Spleen (tissue), 11 donors: ENCODE results near the gene NCF2. TPM values are rescaled to one million over a fixed set of nuclear protein-coding genes. Genes with fewer than 3 reads are reported as not detected.

Experiments used
- DNase-seq: peaks from one replicate; pipeline ENCODE4 v3.0.0-alpha.2; 2020
- H3K27ac ChIP-seq, 8 donors: fragments of 200-600 bp; sonication (generic) in 7 of 8; 1 replicate in 4 of 8; 2 replicates in 4 of 8; pipeline versions ENCODE4 v1.5.0 to v1.8.0; 2016 to 2021; ENCODE audit warnings: inconsistent platforms in 4 of 8, mild to moderate bottlenecking in 4 of 8, moderate library complexity in 1 of 8
- H3K27me3 ChIP-seq, 7 donors: fragments of 200-600 bp; sonication (generic) in 6 of 7; replicated peaks in 1 of 7; 1 replicate in 4 of 7; 2 replicates in 3 of 7; pipeline versions ENCODE4 v1.5.0 to v1.8.0; 2016 to 2021; ENCODE audit warnings: inconsistent platforms in 3 of 7, mild to moderate bottlenecking in 1 of 7
- H3K36me3 ChIP-seq, 6 donors: fragments of 200-600 bp; sonication (generic) in 5 of 6; 1 replicate in 4 of 6; 2 replicates in 2 of 6; pipeline versions ENCODE4 v1.5.0 to v1.8.0; 2016 to 2021; ENCODE audit warnings: inconsistent platforms in 2 of 6
- H3K4me1 ChIP-seq, 6 donors: fragments of 200-600 bp; sonication (generic) in 5 of 6; 1 replicate in 3 of 6; 2 replicates in 3 of 6; pipeline versions ENCODE4 v1.5.0 to v1.8.0; 2016 to 2021; ENCODE audit warnings: inconsistent platforms in 3 of 6
- H3K4me3 ChIP-seq, 8 donors: fragments of 200-600 bp; sonication (generic) in 7 of 8; 1 replicate in 4 of 8; 2 replicates in 4 of 8; pipeline versions ENCODE4 v1.5.0 to v1.8.0; 2016 to 2021; ENCODE audit warnings: inconsistent platforms in 4 of 8, mild to moderate bottlenecking in 4 of 8, moderate library complexity in 2 of 8
- H3K9me3 ChIP-seq, 8 donors: fragments of 200-600 bp; sonication (generic) in 7 of 8; 1 replicate in 4 of 8; 2 replicates in 4 of 8; pipeline versions ENCODE4 v1.5.0 to v1.8.0; 2016 to 2021; ENCODE audit warnings: inconsistent platforms in 4 of 8
- CTCF ChIP-seq, 11 experiments: fragments of 200-600 bp in 7 of 11; fragments of 450-650 bp in 4 of 11; sonication (generic) in 4 of 11; IDR thresholded peaks in 8 of 11; conservative IDR thresholded peaks in 3 of 11; 1 replicate in 7 of 11; 2 replicates in 4 of 11; pipeline versions ENCODE4 v1.4.0 to v1.8.0; 2016 to 2021; ENCODE audit warnings: antibody characterized with exemption in 11 of 11, inconsistent platforms in 4 of 11, mild to moderate bottlenecking in 1 of 11
- POLR2A ChIP-seq, 3 donors: fragments of 450-650 bp; IDR thresholded peaks; one replicate each; pipeline ENCODE4 v1.5.1; 2017; ENCODE audit warnings: antibody characterized with exemption in 3 of 3, mild to moderate bottlenecking in 1 of 3
- POLR2AphosphoS5 ChIP-seq, 3 donors: sonication (generic); formaldehyde crosslinking; IDR thresholded peaks; one replicate each; pipeline ENCODE4 v1.5.1; 2017; ENCODE audit warnings: antibody characterized with exemption in 3 of 3
- WGBS, 5 donors: extraction: QIAGEN DNeasy Blood & Tissue Kit in 3 of 5; methylation state at CpG; one replicate each; pipeline versions ENCODE4 v1.1.5 to v1.1.7; 2013 to 2018; 5-methylcytosine and 5-hydroxymethylcytosine counted together
- intact Hi-C: fragments of 100-400 bp; cut with DNase I; formaldehyde crosslinking; loops from one replicate; pipeline ENCODE4 v1.15.0; 2023; ENCODE audit warnings: low total_unique reads
- polyA plus RNA-seq, 3 donors: library from polyadenylated mRNA; stranded (reverse); fragments of 200-250 nt; gene quantifications; one replicate each; pipeline ENCODE4 v1.2.1, GENCODE V29; 2013
- total RNA-seq, 7 donors: library from RNA; depleted of rRNA in 3 of 7; stranded (reverse); fragments of >200 nt in 3 of 7; fragmentation: NEBNext Ultra II Directional in 4 of 7; extraction: Animal tissue kit (Norgen Biotek cat#: 25700) in 4 of 7; gene quantifications; one replicate each; pipeline versions ENCODE4 v1.1.0 to v1.2.1, GENCODE V29; 2016 to 2021
- donor health status: healthy with polysubstance abuse.
- donor health status: DM: no; HTN: no; CAD: no; lungs with moderate emphysema.
- donor health status: DM: no; HTN: no; CAD: no.
- donor health status: Bipolar disorder and iron deficiency.
- donor health status: healthy.
- donor health status: DM: no; HTN: no; CAD: no.
- donor health status: DM: yes; HTN: yes; CAD: no.

Gene NCF2
- total and polyA plus RNA-seq, 10 donors: 14.9 to 232 (median 99.0) TPM

- Histone ChIP-seq H3K9me3 (no peaks in the 10 kb centered on the region), H3K4me1 (peaks cover 7 to 88% (median 41%) of the 10 kb centered on the region in 6 donors), H3K36me3 (peaks cover 0 to 56% (median 0%) of the 10 kb centered on the region in 6 donors), H3K27me3 (no peaks in the 10 kb centered on the region), H3K27ac (peak overlapping the region in 7 of 8 donors; percentile 54 to 98 (median 83)), H3K4me3 (peak overlapping the region in 1 of 8 donors; percentile 8)
- no peak for TF ChIP-seq POLR2AphosphoS5 (IDR thresholded peaks at IDR 0.05)
- TF ChIP-seq POLR2A (IDR thresholded peaks at IDR 0.05): no peak
- no peak for TF ChIP-seq CTCF (IDR thresholded peaks at IDR 0.05 in 8 of 11, conservative IDR thresholded peaks at IDR 0.05 in 3 of 11)
- no peak for DNase-seq
- WGBS, 5 donors: 69 to 80% (median 70%) methylated on average over 5 of the region's 5 CpGs
- intact Hi-C loops: no loop called here
Measured at GRCh38 chr1:183584147-183584546, 6.1 kb downstream of the NCF2 start.

GRCh38 chr1:183583466-183583865, 6.8 kb downstream of the NCF2 start:
- Histone ChIP-seq H3K9me3 (no peaks in the 10 kb centered on the region), H3K27ac (peak overlapping the region in 7 of 8 donors; percentile 54 to 98 (median 83)), H3K4me1 (peaks cover 7 to 88% (median 35%) of the 10 kb centered on the region in 6 donors), H3K36me3 (peaks cover 0 to 63% (median 0%) of the 10 kb centered on the region in 6 donors), H3K4me3 (peak overlapping the region in 1 of 8 donors; percentile 8), H3K27me3 (no peaks in the 10 kb centered on the region)
- no peak for DNase-seq
- WGBS, 5 donors: 42 to 73% (median 52%) methylated on average over 6 of the region's 6 CpGs
- TF ChIP-seq POLR2A (IDR thresholded peaks at IDR 0.05): no peak
- TF ChIP-seq POLR2AphosphoS5 (IDR thresholded peaks at IDR 0.05): peak in 2 of 3 donors; percentile 27 to 50
- intact Hi-C loops: no loop called here

- Histone ChIP-seq H3K4me3 (peak overlapping the region in 1 of 8 donors; percentile 8), H3K27me3 (no peaks in the 10 kb centered on the region), H3K4me1 (peaks cover 7 to 97% (median 40%) of the 10 kb centered on the region in 6 donors), H3K27ac (peak overlapping the region in 6 of 8 donors; percentile 54 to 98 (median 86)), H3K36me3 (peaks cover 0 to 76% (median 0%) of the 10 kb centered on the region in 6 donors), H3K9me3 (no peaks in the 10 kb centered on the region)
- 76 to 95% (median 91%) methylated on average over 12 of the region's 12 CpGs for WGBS, 5 donors
- DNase-seq: no peak
- TF ChIP-seq POLR2AphosphoS5 (IDR thresholded peaks at IDR 0.05) (peak in 1 of 3 donors; percentile 41), POLR2A (IDR thresholded peaks at IDR 0.05) (no peak)
- intact Hi-C loops: no loop called here
Measured at GRCh38 chr1:183582021-183582713, 8.1 kb downstream of the NCF2 start.

- Histone ChIP-seq H3K4me3 (peak overlapping the region in 1 of 8 donors; percentile 54), H3K36me3 (peaks cover 0 to 77% (median 3%) of the 10 kb centered on the region in 6 donors), H3K4me1 (peaks cover 7 to 86% (median 38%) of the 10 kb centered on the region in 6 donors), H3K27ac (peak overlapping the region; percentile 27 to 98 (median 80)), H3K9me3 (no peaks in the 10 kb centered on the region), H3K27me3 (no peaks in the 10 kb centered on the region)
- no peak for DNase-seq
- intact Hi-C loops: no loop called here
- 5 to 12% (median 6%) methylated on average over 8 of the region's 8 CpGs for WGBS, 5 donors
- peak in 3 of 11 experiments; percentile 11 to 33 (median 20) for TF ChIP-seq CTCF (IDR thresholded peaks at IDR 0.05 in 8 of 11, conservative IDR thresholded peaks at IDR 0.05 in 3 of 11)
- TF ChIP-seq POLR2A (IDR thresholded peaks at IDR 0.05): no peak
- TF ChIP-seq POLR2AphosphoS5 (IDR thresholded peaks at IDR 0.05): peak in 2 of 3 donors; percentile 44 to 87
Measured at GRCh38 chr1:183580281-183580682, 10.0 kb downstream of the NCF2 start.

- no peaks in the 10 kb centered on the region for H3K27me3 ChIP-seq
- TF ChIP-seq POLR2AphosphoS5 (IDR thresholded peaks at IDR 0.05) (peak in 1 of 3 donors; percentile 24), POLR2A (IDR thresholded peaks at IDR 0.05) (no peak)
- peak overlapping the region in 3 of 8 donors; percentile 19 to 98 (median 95) for H3K27ac ChIP-seq
- no peaks in the 10 kb centered on the region for H3K9me3 ChIP-seq
- peaks cover 0 to 77% (median 6%) of the 10 kb centered on the region in 6 donors for H3K36me3 ChIP-seq
- intact Hi-C loops: no loop called here
- H3K4me3 ChIP-seq: no peak overlapping the region
- DNase-seq: no peak
- 89 to 100% (median 96%) methylated on average over 1 to 2 of the region's 2 CpGs for WGBS, 5 donors
- H3K4me1 ChIP-seq: peaks cover 7 to 73% (median 35%) of the 10 kb centered on the region in 6 donors
Measured at GRCh38 chr1:183578856-183579255, 11.4 kb downstream of the NCF2 start.
